22Rv1 (cell line): ENCODE results near the gene DCXR.

Source experiments
- CTCF ChIP-seq: fragments of 450-650 bp; IDR thresholded peaks from 2 replicates; pipeline ENCODE4 v1.5.1; 2017; ENCODE audit warnings: mild to moderate bottlenecking
- ZFX ChIP-seq: fragments of 450-650 bp; IDR thresholded peaks from 2 replicates; pipeline ENCODE4 v1.6.1; 2017; ENCODE audit warnings: antibody characterized with exemption, borderline replicate concordance

GRCh38 chr17:81987161-81987770 is 50.2 kb downstream of the DCXR start:
- TF ChIP-seq CTCF = no peak
- TF ChIP-seq ZFX = no peak
